ENCODE measurements around the gene TMEM154. TPM values are rescaled to one million over a fixed set of nuclear protein-coding genes. Genes with fewer than 3 reads are reported as not detected.
"Not testable (repeated sequence)": the region's sequence is repeated elsewhere in the genome, so short reads cannot be mapped to it uniquely, and the experiment has no call there.

Gene TMEM154
- polyA plus RNA-seq, 1 donor from 2014 or later: not detected

- H3K9ac ChIP-seq (ENCODE audit: low read length): no peak overlapping the region
- H4K20me1 ChIP-seq (ENCODE audit: insufficient read depth): no peaks in the 10 kb centered on the region
- no peaks in the 10 kb centered on the region for H3K36me3 ChIP-seq (ENCODE audit: insufficient read depth, low read length)
- no peaks in the 10 kb centered on the region for H3K9me3 ChIP-seq (ENCODE audit: low read length)
- no peak overlapping the region for H3K27ac ChIP-seq (ENCODE audit: low read length)
- H3K27me3 ChIP-seq (ENCODE audit: insufficient read depth, low read depth, low read length): no peaks in the 10 kb centered on the region
- no peak overlapping the region for H2AFZ ChIP-seq (ENCODE audit: low read depth, low read length)
- no peak overlapping the region for H3K4me2 ChIP-seq (ENCODE audit: low read length)
- H3K4me3 ChIP-seq (ENCODE audit: low read length): no peak overlapping the region
- H3K9me2 ChIP-seq (ENCODE audit: insufficient read depth, low read length): no peaks in the 10 kb centered on the region
- TF ChIP-seq POLR2AphosphoS5 (IDR thresholded peaks at IDR 0.05) (no peak), CTCF (IDR thresholded peaks at IDR 0.05; ENCODE audit: poor library complexity, severe bottlenecking) (no peak), RAD21 (conservative IDR thresholded peaks at IDR 0.05) (no peak), TAF1 (IDR thresholded peaks at IDR 0.05; ENCODE audit: low read depth) (no peak), EZH2 (IDR thresholded peaks at IDR 0.05; ENCODE audit: borderline replicate concordance, insufficient read depth, low read length, poor library complexity, severe bottlenecking) (no peak), SMC3 (conservative IDR thresholded peaks at IDR 0.05; ENCODE audit: poor library complexity) (no peak), REST (IDR thresholded peaks at IDR 0.05; ENCODE audit: borderline replicate concordance) (no peak)
- no peaks in the 10 kb centered on the region for H3F3A ChIP-seq (ENCODE audit: insufficient read depth, low read length, poor library complexity, severe bottlenecking)
- H3K79me2 ChIP-seq (replicated peaks; ENCODE audit: insufficient read depth, low read length): no peaks in the 10 kb centered on the region
Observed at GRCh38 chr4:152665691-152666395, 14.0 kb downstream of the TMEM154 start.

GRCh38 chr4:152664067-152664378, 15.8 kb downstream of the TMEM154 start:
- H3F3A ChIP-seq (ENCODE audit: insufficient read depth, low read length, poor library complexity, severe bottlenecking); H3K27me3 ChIP-seq (ENCODE audit: insufficient read depth, low read depth, low read length); H3K79me2 ChIP-seq (replicated peaks; ENCODE audit: insufficient read depth, low read length); H4K20me1 ChIP-seq (ENCODE audit: insufficient read depth); H3K9ac ChIP-seq (ENCODE audit: low read length); H3K4me3 ChIP-seq (ENCODE audit: low read length); H3K4me2 ChIP-seq (ENCODE audit: low read length); H3K9me2 ChIP-seq (ENCODE audit: insufficient read depth, low read length); H2AFZ ChIP-seq (ENCODE audit: low read depth, low read length); H3K36me3 ChIP-seq (ENCODE audit: insufficient read depth, low read length); H3K9me3 ChIP-seq (ENCODE audit: low read length); H3K27ac ChIP-seq (ENCODE audit: low read length): not testable (repeated sequence)

GRCh38 chr4:152663203-152664066, 16.4 kb downstream of the TMEM154 start:
- Histone ChIP-seq H3K4me2 (ENCODE audit: low read length) (no peak overlapping the region), H3K9me2 (ENCODE audit: insufficient read depth, low read length) (no peaks in the 10 kb centered on the region), H4K20me1 (ENCODE audit: insufficient read depth) (no peaks in the 10 kb centered on the region), H3K9me3 (ENCODE audit: low read length) (no peaks in the 10 kb centered on the region), H3K79me2 (replicated peaks; ENCODE audit: insufficient read depth, low read length) (no peaks in the 10 kb centered on the region), H3K27ac (ENCODE audit: low read length) (no peak overlapping the region), H3K9ac (ENCODE audit: low read length) (no peak overlapping the region), H3K4me3 (ENCODE audit: low read length) (no peak overlapping the region), H3F3A (ENCODE audit: insufficient read depth, low read length, poor library complexity, severe bottlenecking) (no peaks in the 10 kb centered on the region), H3K36me3 (ENCODE audit: insufficient read depth, low read length) (no peaks in the 10 kb centered on the region), H3K27me3 (ENCODE audit: insufficient read depth, low read depth, low read length) (no peaks in the 10 kb centered on the region), H2AFZ (ENCODE audit: low read depth, low read length) (no peak overlapping the region)
- TF ChIP-seq CTCF (IDR thresholded peaks at IDR 0.05; ENCODE audit: poor library complexity, severe bottlenecking) (no peak), EP300 (conservative IDR thresholded peaks at IDR 0.05; ENCODE audit: poor library complexity, severe bottlenecking) (no peak), MXI1 (conservative IDR thresholded peaks at IDR 0.05; ENCODE audit: poor library complexity, severe bottlenecking) (no peak), EZH2 (IDR thresholded peaks at IDR 0.05; ENCODE audit: borderline replicate concordance, insufficient read depth, low read length, poor library complexity, severe bottlenecking) (no peak), TAF1 (IDR thresholded peaks at IDR 0.05; ENCODE audit: low read depth) (no peak), RAD21 (conservative IDR thresholded peaks at IDR 0.05) (no peak)
